WTC11 (cell line): ENCODE results near the gene BMPR1B. TPM values are rescaled to one million over a fixed set of nuclear protein-coding genes. Genes with fewer than 3 reads are reported as not detected.

Source experiments
- ATAC-seq: fragments of 200-7000 bp; cut with Tn5 transposase; 2 replicates; pipeline ENCODE4 v1.10.0; 2021; ENCODE audit warnings: mild to moderate bottlenecking, moderate library complexity
- CTCF ChIA-PET: fragments of 300-600 bp; sonication (Branson Sonifier 250); formaldehyde crosslinking; loops from one replicate; lab custom pipeline; 2021; ENCODE audit warnings: antibody characterized with exemption; lab: Charles Lee
- POLR2A ChIA-PET: fragments of 350-600 bp; sonication (Branson Sonifier 250); formaldehyde crosslinking; loops from one replicate; lab custom pipeline; 2021; ENCODE audit warnings: antibody characterized with exemption; lab: Charles Lee
- DNase-seq: peaks from one replicate; pipeline ENCODE4 v3.0.0; 2021; ENCODE audit warnings: low spot score
- H3K27ac Mint-ChIP-seq: 2 replicates; pipeline ENCODE4 v1.8.0; 2021; ENCODE audit warnings: mixed read lengths
- H3K27me3 Mint-ChIP-seq: 2 replicates; pipeline ENCODE4 v1.8.0; 2021; ENCODE audit warnings: low read depth, mild to moderate bottlenecking, moderate library complexity, mixed read lengths
- H3K36me3 Mint-ChIP-seq: 2 replicates; pipeline ENCODE4 v1.8.0; 2021; ENCODE audit warnings: mixed read lengths
- H3K4me1 Mint-ChIP-seq: 2 replicates; pipeline ENCODE4 v1.8.0; 2022; ENCODE audit warnings: mixed read lengths
- H3K4me3 Mint-ChIP-seq: 2 replicates; pipeline ENCODE4 v1.8.0; 2021; ENCODE audit warnings: mild to moderate bottlenecking, moderate library complexity, mixed read lengths
- H3K9me3 Mint-ChIP-seq: 2 replicates; pipeline ENCODE4 v1.8.0; 2021; ENCODE audit warnings: mixed read lengths
- E2F1 ChIP-seq: sonication (generic); formaldehyde crosslinking; IDR thresholded peaks from 2 replicates; pipeline ENCODE4 v1.8.0; 2022; ENCODE audit warnings: mild to moderate bottlenecking, missing genetic modification reagents
- ERG ChIP-seq: fragments of 250-450 bp; sonication (Bioruptor Pico); IDR thresholded peaks from 2 replicates; pipeline ENCODE4 v1.8.0; 2021; ENCODE audit warnings: mild to moderate bottlenecking
- ESRRA ChIP-seq: sonication (generic); formaldehyde crosslinking; IDR thresholded peaks from 2 replicates; pipeline ENCODE4 v1.8.1; 2022; ENCODE audit warnings: mild to moderate bottlenecking, missing genetic modification reagents, borderline replicate concordance
- FOXP4 ChIP-seq: sonication (generic); formaldehyde crosslinking; IDR thresholded peaks from 2 replicates; pipeline ENCODE4 v1.8.0; 2022; ENCODE audit warnings: mild to moderate bottlenecking, missing genetic modification reagents
- GRHL2 ChIP-seq: fragments of 250-450 bp; sonication (Bioruptor Pico); IDR thresholded peaks from 2 replicates; pipeline ENCODE4 v1.8.0; 2022; ENCODE audit warnings: mild to moderate bottlenecking, moderate library complexity; ENCODE audit not compliant: insufficient replicate concordance, severe bottlenecking
- IRF2 ChIP-seq: sonication (generic); formaldehyde crosslinking; IDR thresholded peaks from 2 replicates; pipeline ENCODE4 v1.8.0; 2022; ENCODE audit warnings: low read depth, missing genetic modification reagents, borderline replicate concordance
- JUN ChIP-seq: sonication (generic); formaldehyde crosslinking; IDR thresholded peaks from 2 replicates; pipeline ENCODE4 v1.8.0; 2023; ENCODE audit warnings: mild to moderate bottlenecking, missing genetic modification reagents
- MYBL2 ChIP-seq: sonication (generic); formaldehyde crosslinking; IDR thresholded peaks from 2 replicates; pipeline ENCODE4 v1.8.1; 2023; ENCODE audit warnings: mild to moderate bottlenecking, moderate library complexity, missing genetic modification reagents
- NFATC4 ChIP-seq: fragments of 250-450 bp; sonication (Bioruptor Pico); IDR thresholded peaks from 2 replicates; pipeline ENCODE4 v1.9.0; 2021; ENCODE audit warnings: mild to moderate bottlenecking
- PRDM15 ChIP-seq: sonication (generic); formaldehyde crosslinking; IDR thresholded peaks from 2 replicates; pipeline ENCODE4 v1.8.0; 2022; ENCODE audit warnings: missing genetic modification reagents
- SP1 ChIP-seq: sonication (generic); formaldehyde crosslinking; conservative IDR thresholded peaks from 2 replicates; pipeline ENCODE4 v1.8.1; 2022; ENCODE audit warnings: missing genetic modification reagents
- USF1 ChIP-seq: sonication (generic); formaldehyde crosslinking; IDR thresholded peaks from 2 replicates; pipeline ENCODE4 v1.8.0; 2022; ENCODE audit warnings: mild to moderate bottlenecking, missing genetic modification reagents
- ZNF281 ChIP-seq: sonication (generic); formaldehyde crosslinking; IDR thresholded peaks from 2 replicates; pipeline ENCODE4 v1.8.0; 2023; ENCODE audit warnings: mild to moderate bottlenecking, missing genetic modification reagents
- total RNA-seq: library from RNA; stranded (reverse); gene quantifications from 3 replicates; pipeline ENCODE4 v1.2.3, GENCODE V29; 2021

The BMPR1B gene
- total RNA-seq, 1 experiment from 2014 or later: 0.77 TPM

GRCh38 chr4:95086551-95086950, 328.8 kb downstream of the BMPR1B start (continued):
- TF ChIP-seq USF1 (CRISPR knock-in tag): no peak

- ChIA-PET POLR2A (no interaction called here), CTCF (no interaction called here)
- Mint-ChIP-seq H3K27me3 (no peaks in the 10 kb centered on the region), H3K9me3 (no peaks in the 10 kb centered on the region), H3K4me1 (0 out of 2 replicates have a peak, but pooled peaks cover 3% of the 10 kb centered on the region), H3K4me3 (no peak overlapping the region), H3K36me3 (no peaks in the 10 kb centered on the region), H3K27ac (no peak overlapping the region)
- DNase-seq: no peak
- TF ChIP-seq SP1 (CRISPR knock-in tag): no peak
- TF ChIP-seq MYBL2 (CRISPR knock-in tag): no peak
- no peak for TF ChIP-seq IRF2 (CRISPR knock-in tag)
- TF ChIP-seq USF1 (CRISPR knock-in tag): no peak
- TF ChIP-seq GRHL2 (CRISPR knock-in tag): no peak
- no peak for TF ChIP-seq E2F1
- no peak for TF ChIP-seq PRDM15 (CRISPR knock-in tag)
- TF ChIP-seq NFATC4 (CRISPR knock-in tag): no peak
- no peak for TF ChIP-seq ZNF281
- TF ChIP-seq ESRRA (CRISPR knock-in tag): no peak
- TF ChIP-seq JUN: no peak
- TF ChIP-seq FOXP4: no peak
- no peak for TF ChIP-seq ERG (CRISPR knock-in tag)
- ATAC-seq: no peak
Measured at GRCh38 chr4:95087657-95088455, 330.1 kb downstream of the BMPR1B start.
